BLaER1 (cell line): ENCODE results near the gene PDRG1.
"Not testable (repeated sequence)": the region's sequence is repeated elsewhere in the genome, so short reads cannot be mapped to it uniquely, and the experiment has no call there.

Source experiments
- H3K27ac ChIP-seq: shearing (Covaris generic); formaldehyde crosslinking; 2 replicates; pipeline ENCODE4 v1.8.1; 2022
- H3K27me3 ChIP-seq: shearing (Covaris generic); formaldehyde crosslinking; 2 replicates; pipeline ENCODE4 v1.8.1; 2022
- H3K36me3 ChIP-seq: shearing (Covaris generic); formaldehyde crosslinking; 2 replicates; pipeline ENCODE4 v1.8.1; 2022
- H3K4me1 ChIP-seq: shearing (Covaris generic); formaldehyde crosslinking; 2 replicates; pipeline ENCODE4 v1.8.1; 2022
- H3K4me2 ChIP-seq: shearing (Covaris generic); formaldehyde crosslinking; 2 replicates; pipeline ENCODE4 v1.8.1; 2022
- H3K4me3 ChIP-seq: shearing (Covaris generic); formaldehyde crosslinking; 2 replicates; pipeline ENCODE4 v1.8.1; 2022
- H3K9ac ChIP-seq: shearing (Covaris generic); formaldehyde crosslinking; 2 replicates; pipeline ENCODE4 v1.8.1; 2022
- H3K9me3 ChIP-seq: shearing (Covaris generic); formaldehyde crosslinking; 2 replicates; pipeline ENCODE4 v1.8.1; 2022
- H4K20me1 ChIP-seq: shearing (Covaris generic); formaldehyde crosslinking; 2 replicates; pipeline ENCODE4 v1.8.1; 2022
- Cebpa-rat ChIP-seq: shearing (Covaris generic); IDR thresholded peaks from 2 replicates; pipeline ENCODE4 v1.8.1; 2022

Gene PDRG1

DNA sequence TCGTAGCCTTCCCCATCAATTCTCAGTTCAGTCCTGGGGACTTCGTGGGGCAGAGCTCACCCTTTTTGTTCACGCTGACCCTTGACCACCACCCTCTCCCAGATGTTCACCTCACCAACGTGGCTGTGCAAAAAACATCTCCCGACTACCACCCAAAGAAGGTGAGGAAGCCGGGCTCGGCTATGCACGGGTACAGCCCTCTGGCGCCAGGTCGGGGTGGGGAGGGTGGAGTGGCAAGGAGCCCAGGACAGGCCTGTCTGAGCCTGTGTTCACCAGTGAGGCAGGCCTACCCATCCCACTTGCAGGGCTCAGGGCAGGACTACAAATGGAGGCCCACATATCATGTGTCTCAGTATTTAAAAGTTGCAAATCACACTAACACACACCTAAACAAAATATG, 18.1 kb downstream of the PDRG1 start:
- Histone ChIP-seq H3K27me3 (no peaks in the 10 kb centered on the region), H3K4me3 (no peak overlapping the region), H3K9me3 (no peaks in the 10 kb centered on the region), H4K20me1 (no peaks in the 10 kb centered on the region), H3K27ac (no peak overlapping the region), H3K36me3 (no peaks in the 10 kb centered on the region), H3K4me1 (peaks cover 6% of the 10 kb centered on the region; the same call in 1 of the 2 replicates), H3K9ac (no peak overlapping the region), H3K4me2 (no peak overlapping the region)
- TF ChIP-seq Cebpa-rat, result no peak

DNA sequence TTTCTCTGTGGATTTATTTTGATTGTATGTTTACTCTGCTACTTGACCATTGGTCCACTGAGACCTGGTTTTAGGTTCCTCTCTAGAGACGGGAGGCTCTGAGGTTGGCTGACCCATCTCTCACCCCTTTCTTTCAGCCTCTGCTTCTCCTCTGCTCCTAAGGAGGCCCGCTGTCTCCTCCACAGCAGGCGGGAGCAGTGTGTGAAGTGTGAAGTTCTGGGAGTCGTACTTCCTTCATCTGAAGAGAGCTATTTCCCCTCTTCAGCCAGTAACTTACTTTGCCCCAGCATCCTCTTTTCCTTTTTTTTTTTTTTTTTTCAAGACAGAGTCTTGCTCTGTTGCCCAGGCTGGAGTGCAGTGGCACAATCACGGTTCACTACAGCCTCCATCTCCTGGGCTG, 21.1 kb downstream of the PDRG1 start:
- Histone ChIP-seq H3K9me3 (no peaks in the 10 kb centered on the region), H3K4me2 (peak overlapping the region; percentile 6; the same call in 1 of the 2 replicates), H3K4me3 (no peak overlapping the region), H3K27me3 (no peaks in the 10 kb centered on the region), H4K20me1 (no peaks in the 10 kb centered on the region), H3K4me1 (peaks cover 6% of the 10 kb centered on the region; the same call in 1 of the 2 replicates), H3K27ac (no peak overlapping the region), H3K9ac (no peak overlapping the region), H3K36me3 (no peaks in the 10 kb centered on the region)
- no peak for TF ChIP-seq Cebpa-rat

DNA sequence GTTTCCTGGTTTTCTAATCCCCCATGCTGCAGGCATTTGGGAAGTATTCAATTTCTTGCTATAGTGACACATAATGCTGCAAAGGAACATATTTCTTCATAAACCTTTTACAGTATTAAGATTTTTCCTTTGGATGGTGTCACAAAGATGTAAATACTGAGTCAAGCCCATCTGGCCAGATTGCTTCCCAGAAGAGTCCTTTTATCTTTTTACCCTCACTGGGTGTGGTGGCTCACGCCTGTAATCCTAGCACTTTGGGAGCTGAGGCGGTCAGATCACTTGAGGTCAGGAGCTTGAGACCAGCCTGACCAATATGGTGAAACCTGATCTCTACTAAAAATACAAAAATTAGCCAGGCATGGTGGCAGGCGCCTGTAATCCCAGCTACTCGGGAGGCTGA, 22.2 kb downstream of the PDRG1 start:
- H4K20me1 ChIP-seq, H3K27ac ChIP-seq, H3K4me2 ChIP-seq, H3K27me3 ChIP-seq, H3K9ac ChIP-seq, H3K4me3 ChIP-seq, H3K9me3 ChIP-seq, H3K36me3 ChIP-seq: not testable (repeated sequence)
- peaks cover 12% of the 10 kb centered on the region; the same call in 1 of the 2 replicates for H3K4me1 ChIP-seq

DNA sequence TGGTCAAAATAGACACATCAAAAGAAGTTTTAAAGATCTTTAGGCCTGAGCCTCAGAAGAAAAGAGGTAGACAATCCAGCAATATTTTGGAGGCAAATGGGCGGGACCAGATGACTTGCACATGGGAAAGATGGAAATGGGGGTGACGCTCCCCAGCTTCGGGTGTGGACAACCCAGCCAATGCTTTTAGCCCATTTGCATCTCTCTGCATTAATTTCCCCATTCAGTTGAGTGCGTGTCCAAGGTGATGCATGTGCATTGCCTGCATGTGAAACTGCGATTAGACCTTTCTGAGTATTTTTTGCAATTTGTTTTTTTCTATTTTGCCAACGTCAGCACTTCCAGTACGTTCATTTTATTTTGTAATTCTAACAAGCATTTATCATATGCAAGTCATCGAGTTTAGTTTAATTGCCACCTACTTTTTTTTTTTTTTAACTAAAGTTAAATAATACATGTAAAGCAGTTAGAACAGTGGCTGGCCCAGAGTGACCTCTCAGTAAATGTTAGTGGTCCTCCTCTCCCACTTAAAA, 24.2 kb downstream of the PDRG1 start:
- Histone ChIP-seq H3K36me3 (no peaks in the 10 kb centered on the region), H3K4me3 (no peak overlapping the region), H3K9ac (no peak overlapping the region), H3K4me2 (no peak overlapping the region), H3K27me3 (no peaks in the 10 kb centered on the region), H3K4me1 (peaks cover 28% of the 10 kb centered on the region), H3K27ac (no peak overlapping the region), H4K20me1 (no peaks in the 10 kb centered on the region), H3K9me3 (no peaks in the 10 kb centered on the region)
- TF ChIP-seq Cebpa-rat, result no peak

DNA sequence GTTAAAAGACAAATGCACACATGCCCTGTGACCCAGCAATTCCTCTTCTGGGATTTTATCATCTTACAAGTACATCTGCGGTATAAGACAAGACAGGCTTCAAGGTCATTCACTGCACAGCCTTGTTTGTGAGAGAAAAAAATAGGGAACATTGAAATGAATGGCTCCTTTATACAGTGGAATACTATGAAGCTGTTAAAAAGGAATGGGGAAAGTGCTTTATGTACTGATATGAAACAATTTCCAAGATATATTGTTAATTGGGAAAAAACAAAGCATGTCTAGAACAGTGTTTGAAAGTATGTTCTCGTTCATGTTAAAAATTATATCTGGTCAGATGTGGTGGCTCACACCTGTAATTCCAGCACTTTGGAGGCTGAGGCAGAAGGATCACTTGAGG, 25.4 kb downstream of the PDRG1 start:
- Histone ChIP-seq H4K20me1 (no peaks in the 10 kb centered on the region), H3K27me3 (no peaks in the 10 kb centered on the region), H3K9ac (no peak overlapping the region), H3K9me3 (no peaks in the 10 kb centered on the region), H3K27ac (no peak overlapping the region), H3K4me3 (no peak overlapping the region), H3K4me1 (peaks cover 29% of the 10 kb centered on the region), H3K36me3 (no peaks in the 10 kb centered on the region), H3K4me2 (no peak overlapping the region)
- no peak for TF ChIP-seq Cebpa-rat

DNA sequence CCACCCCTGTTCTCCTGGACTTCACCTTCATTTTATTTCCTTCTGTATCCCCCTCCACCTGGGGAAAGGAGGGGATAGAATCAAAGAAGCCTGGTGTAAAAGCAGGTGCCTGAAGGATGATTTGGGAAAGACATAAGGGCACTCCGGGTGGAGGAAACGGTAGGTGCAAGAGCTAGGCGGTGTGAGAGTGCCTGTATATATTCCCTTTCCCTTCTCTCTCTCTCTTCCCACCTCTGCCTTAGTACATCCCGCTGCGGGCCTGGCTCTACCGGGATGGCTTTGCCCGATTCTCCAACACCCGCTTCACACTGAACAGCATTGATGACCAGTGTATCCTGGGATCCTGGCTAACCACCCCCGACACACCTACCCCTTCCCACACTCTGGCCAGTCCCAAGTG, 26.2 kb downstream of the PDRG1 start:
- Histone ChIP-seq H3K27me3 (no peaks in the 10 kb centered on the region), H3K4me3 (no peak overlapping the region), H3K9me3 (no peaks in the 10 kb centered on the region), H4K20me1 (no peaks in the 10 kb centered on the region), H3K27ac (no peak overlapping the region), H3K9ac (no peak overlapping the region), H3K4me1 (peaks cover 25% of the 10 kb centered on the region), H3K4me2 (no peak overlapping the region), H3K36me3 (no peaks in the 10 kb centered on the region)
- no peak for TF ChIP-seq Cebpa-rat

DNA sequence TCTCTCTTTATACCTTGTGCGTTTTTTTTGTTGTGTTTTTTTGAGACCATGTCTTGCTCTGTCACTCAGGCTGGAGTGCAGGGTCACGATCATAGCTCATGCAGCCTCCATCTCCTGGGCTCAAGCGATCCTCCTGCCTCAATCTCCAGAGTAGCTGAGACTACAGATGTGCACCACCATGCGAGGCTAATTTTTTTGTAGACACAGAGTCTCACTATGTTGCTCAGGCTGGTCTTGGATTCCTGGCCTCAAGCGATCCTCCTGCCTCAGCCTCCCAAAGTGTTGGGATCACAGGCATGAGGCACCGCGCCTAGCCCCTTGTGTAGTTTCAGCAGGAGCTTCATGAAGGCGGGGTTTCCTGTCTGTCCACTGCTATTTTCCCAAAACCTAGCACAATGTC, 27.3 kb downstream of the PDRG1 start:
- H3K4me3 ChIP-seq, result no peak overlapping the region
- no peaks in the 10 kb centered on the region for H3K36me3 ChIP-seq
- TF ChIP-seq Cebpa-rat, result no peak
- peaks cover 24% of the 10 kb centered on the region for H3K4me1 ChIP-seq
- no peak overlapping the region for H3K9ac ChIP-seq
- no peaks in the 10 kb centered on the region for H3K9me3 ChIP-seq
- no peak overlapping the region for H3K4me2 ChIP-seq
- H3K27me3 ChIP-seq, result no peaks in the 10 kb centered on the region
- no peak overlapping the region for H3K27ac ChIP-seq
- H4K20me1 ChIP-seq, result no peaks in the 10 kb centered on the region

DNA sequence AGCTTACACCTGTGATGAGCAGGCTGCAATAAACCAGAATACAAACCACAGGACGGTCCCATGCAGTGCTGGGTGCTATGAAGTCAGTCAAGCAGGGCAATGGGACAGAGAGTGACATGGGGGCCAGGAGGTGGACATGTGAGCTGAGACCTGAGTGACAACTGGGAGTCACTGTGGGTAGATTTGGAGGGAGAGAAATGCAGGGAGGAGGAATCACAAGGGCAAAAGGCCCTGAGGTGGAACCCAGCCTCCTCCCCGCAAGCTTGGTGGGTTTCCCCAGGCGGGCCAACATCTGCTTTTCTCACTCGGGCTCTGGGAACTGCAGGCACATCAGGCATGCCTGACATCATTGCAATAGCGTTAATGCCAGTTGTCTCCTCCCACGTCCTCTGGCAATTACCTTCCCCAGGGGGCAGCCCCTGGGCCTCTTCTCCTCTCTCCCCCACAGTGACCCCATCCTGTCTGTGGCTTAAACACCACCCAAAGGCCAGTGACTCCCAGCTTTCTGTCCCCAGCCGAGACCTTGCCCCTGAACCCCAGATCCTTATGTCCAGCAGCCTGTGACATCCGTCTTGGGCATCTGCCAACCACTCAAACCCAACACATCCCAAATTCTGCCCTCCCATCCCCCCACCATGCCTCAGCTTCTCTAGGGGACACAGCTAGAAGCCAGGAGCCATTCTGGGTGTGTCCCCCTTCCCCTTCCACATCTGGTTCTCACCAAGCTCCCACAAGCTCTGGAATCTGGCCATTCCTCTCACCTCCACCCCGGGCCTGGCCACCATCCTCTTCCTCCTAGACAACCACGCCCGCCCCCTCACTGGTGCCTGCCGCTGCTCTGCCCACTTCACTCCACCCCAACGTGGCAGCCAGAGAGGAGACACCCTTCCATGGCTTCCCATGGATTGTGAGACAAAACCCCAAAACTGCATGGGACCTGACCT, 28.2 kb downstream of the PDRG1 start:
- H3K4me2 ChIP-seq, result peak overlapping the region; percentile 61
- H3K27ac ChIP-seq, result no peak overlapping the region
- no peak overlapping the region for H3K9ac ChIP-seq
- no peak overlapping the region for H3K4me3 ChIP-seq
- TF ChIP-seq Cebpa-rat, result no peak
- H3K27me3 ChIP-seq, result no peaks in the 10 kb centered on the region
- H3K36me3 ChIP-seq, result no peaks in the 10 kb centered on the region
- H3K4me1 ChIP-seq, result peaks cover 24% of the 10 kb centered on the region
- no peaks in the 10 kb centered on the region for H3K9me3 ChIP-seq
- no peaks in the 10 kb centered on the region for H4K20me1 ChIP-seq

DNA sequence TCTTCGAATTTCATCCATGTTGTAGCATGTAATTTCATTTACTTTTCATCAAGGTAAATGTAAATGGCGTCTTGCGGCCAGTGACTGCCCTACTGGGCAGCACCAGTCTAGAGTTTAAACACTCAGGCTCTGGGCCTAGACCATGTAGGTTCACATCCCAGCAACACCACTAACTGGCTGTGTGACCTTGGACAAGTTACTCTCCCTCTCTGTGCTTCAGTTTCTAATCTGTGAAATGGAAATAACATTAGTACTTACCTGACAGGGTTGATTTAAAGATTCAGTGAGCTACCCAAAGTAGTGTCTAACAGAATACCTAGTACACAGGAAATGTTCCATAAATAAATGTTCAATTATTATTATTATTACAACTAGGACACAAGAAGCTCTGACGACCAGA, 29.3 kb downstream of the PDRG1 start:
- Histone ChIP-seq H3K4me2 (no peak overlapping the region), H4K20me1 (no peaks in the 10 kb centered on the region), H3K9me3 (no peaks in the 10 kb centered on the region), H3K36me3 (no peaks in the 10 kb centered on the region), H3K4me1 (peaks cover 32% of the 10 kb centered on the region), H3K4me3 (no peak overlapping the region), H3K27me3 (no peaks in the 10 kb centered on the region), H3K27ac (no peak overlapping the region), H3K9ac (no peak overlapping the region)
- no peak for TF ChIP-seq Cebpa-rat

DNA sequence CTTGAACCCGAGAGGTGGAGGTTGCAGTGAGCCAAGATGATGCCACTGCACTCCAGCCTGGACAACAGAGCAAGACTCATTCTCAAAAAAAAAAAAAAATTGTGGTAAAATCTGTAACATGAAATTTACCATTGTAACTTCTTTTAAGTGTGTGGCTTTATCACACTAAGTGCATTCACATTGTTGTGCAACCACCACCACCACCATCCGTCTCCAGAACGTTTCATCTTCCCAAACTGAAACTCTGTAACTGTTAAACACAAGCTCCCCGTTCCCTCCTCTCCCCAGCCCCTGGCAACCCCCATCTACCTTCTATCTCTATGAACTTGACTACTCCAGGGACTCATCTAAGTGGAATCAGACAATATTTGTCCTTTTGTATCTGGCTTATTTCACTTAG, 29.7 kb downstream of the PDRG1 start:
- Histone ChIP-seq H3K4me1 (peaks cover 32% of the 10 kb centered on the region), H3K36me3 (no peaks in the 10 kb centered on the region), H3K27me3 (no peaks in the 10 kb centered on the region), H3K27ac (no peak overlapping the region), H3K9ac (no peak overlapping the region), H3K4me2 (no peak overlapping the region), H3K4me3 (no peak overlapping the region), H4K20me1 (no peaks in the 10 kb centered on the region), H3K9me3 (no peaks in the 10 kb centered on the region)
- TF ChIP-seq Cebpa-rat, result no peak

DNA sequence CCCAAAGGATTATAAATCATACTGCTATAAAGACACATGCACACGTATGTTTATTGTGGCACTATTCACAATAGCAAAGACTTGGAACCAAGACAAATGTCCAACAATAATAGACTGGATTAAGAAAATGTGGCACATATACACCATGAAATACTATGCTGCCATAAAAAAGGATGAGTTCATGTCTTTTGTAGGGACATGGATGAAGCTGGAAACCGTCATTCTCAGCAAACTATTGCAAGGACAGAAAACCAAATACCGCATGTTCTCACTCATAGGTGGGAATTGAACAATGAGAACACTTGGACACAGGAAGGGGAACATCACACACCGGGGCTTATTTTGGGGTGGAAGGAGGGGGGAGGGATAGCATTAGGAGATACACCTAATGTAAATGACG, 30.4 kb downstream of the PDRG1 start:
- not testable (repeated sequence) for H3K36me3 ChIP-seq, H3K9me3 ChIP-seq, H3K27me3 ChIP-seq, H3K4me3 ChIP-seq, H3K9ac ChIP-seq, H3K27ac ChIP-seq, H3K4me2 ChIP-seq, H4K20me1 ChIP-seq
- peaks cover 32% of the 10 kb centered on the region for H3K4me1 ChIP-seq
